Stimulated activated naive CD8-positive, alpha-beta T cell treated with anti-CD3 and anti-CD28 coated beads, Interleukin-15, Interleukin-2, amounts not matched to agents 100 ng/mL and 50 ng/mL, for 24 hours (primary cell): ENCODE results near the gene GTF2F2.

ENCODE experiments used
- H3K27ac Mint-ChIP-seq: one replicate; pipeline ENCODE4 v1.8.0; 2021; ENCODE audit warnings: mild to moderate bottlenecking, mixed read lengths
- H3K27me3 Mint-ChIP-seq: one replicate; pipeline ENCODE4 v1.8.0; 2021; ENCODE audit warnings: mixed read lengths
- H3K36me3 Mint-ChIP-seq: one replicate; pipeline ENCODE4 v1.8.0; 2021; ENCODE audit warnings: low read depth, mixed read lengths
- H3K4me1 Mint-ChIP-seq: one replicate; pipeline ENCODE4 v1.8.0; 2021; ENCODE audit warnings: low read depth, mixed read lengths
- H3K4me3 Mint-ChIP-seq: one replicate; pipeline ENCODE4 v1.8.0; 2021; ENCODE audit warnings: mild to moderate bottlenecking, mixed read lengths
- H3K9me3 Mint-ChIP-seq: one replicate; pipeline ENCODE4 v1.8.0; 2021; ENCODE audit warnings: mixed read lengths

Gene GTF2F2

DNA sequence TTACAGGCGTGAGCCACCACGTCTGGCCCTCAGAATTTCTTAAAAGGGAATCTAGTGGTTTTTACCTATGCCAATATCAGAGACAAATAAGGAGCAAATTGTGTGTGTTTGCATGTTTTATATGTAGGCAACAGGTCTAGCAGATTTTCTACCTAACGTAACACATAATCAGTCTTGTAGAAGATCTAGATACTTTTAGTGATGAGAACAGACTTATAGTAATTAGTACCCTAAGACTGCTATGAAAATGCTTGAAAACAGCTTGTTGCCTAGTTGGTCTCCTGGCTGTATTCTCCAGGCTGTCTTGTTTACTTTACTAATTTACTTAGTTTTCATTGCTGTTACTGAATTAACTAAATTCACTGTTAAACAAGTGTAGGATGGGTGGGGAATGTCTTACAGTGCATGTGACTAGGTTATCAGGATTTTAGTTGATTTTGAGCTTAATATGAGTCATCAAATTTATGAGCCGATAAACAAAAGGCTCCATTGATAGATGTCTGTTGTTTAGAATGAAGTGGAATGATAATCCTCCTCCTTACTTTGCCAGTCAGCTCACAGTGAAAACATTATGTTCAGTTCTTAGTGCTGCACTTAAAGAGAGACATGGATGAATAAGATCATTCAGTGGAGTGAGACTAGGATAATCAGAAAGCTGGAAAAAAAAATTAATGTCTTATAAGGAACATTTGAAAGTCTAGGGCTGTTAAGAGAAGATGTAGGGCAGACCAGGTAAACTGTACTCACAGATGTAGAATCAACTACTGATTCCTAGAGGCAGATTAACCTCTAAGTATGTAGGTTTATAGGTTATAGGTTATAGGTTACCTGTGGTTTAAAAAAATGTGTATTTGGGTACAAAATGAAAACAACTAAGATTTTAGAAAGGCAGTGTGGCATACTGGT lies 22.4 kb downstream of the GTF2F2 start:
- Mint-ChIP-seq H3K36me3 (peaks cover 33% of the 10 kb centered on the region), H3K9me3 (no peaks in the 10 kb centered on the region), H3K27ac (no peak overlapping the region), H3K27me3 (no peaks in the 10 kb centered on the region), H3K4me1 (peaks cover 26% of the 10 kb centered on the region), H3K4me3 (no peak overlapping the region)

DNA sequence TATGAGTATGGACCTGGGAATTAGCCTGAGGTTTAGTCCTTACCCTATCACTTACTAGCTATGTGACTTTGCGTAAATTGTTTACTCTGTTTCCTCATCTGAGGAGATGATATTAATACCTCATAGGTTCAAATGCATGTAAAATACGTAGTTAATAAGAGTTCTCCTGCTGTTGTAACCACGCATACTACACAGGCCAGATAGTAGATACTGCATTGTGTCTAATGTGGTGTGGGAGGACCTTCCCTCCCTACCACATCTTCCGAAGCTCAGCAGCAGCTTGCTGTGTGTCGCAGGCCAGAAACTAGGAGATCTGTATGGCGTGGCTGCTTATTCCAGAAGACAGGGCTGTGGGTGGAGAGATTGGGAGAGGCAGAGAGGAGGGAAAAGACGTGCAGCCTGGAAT lies 23.0 kb downstream of the GTF2F2 start:
- no peak overlapping the region for H3K4me3 Mint-ChIP-seq
- H3K27ac Mint-ChIP-seq: no peak overlapping the region
- peaks cover 26% of the 10 kb centered on the region for H3K4me1 Mint-ChIP-seq
- H3K9me3 Mint-ChIP-seq: no peaks in the 10 kb centered on the region
- peaks cover 29% of the 10 kb centered on the region for H3K36me3 Mint-ChIP-seq
- H3K27me3 Mint-ChIP-seq: no peaks in the 10 kb centered on the region

DNA sequence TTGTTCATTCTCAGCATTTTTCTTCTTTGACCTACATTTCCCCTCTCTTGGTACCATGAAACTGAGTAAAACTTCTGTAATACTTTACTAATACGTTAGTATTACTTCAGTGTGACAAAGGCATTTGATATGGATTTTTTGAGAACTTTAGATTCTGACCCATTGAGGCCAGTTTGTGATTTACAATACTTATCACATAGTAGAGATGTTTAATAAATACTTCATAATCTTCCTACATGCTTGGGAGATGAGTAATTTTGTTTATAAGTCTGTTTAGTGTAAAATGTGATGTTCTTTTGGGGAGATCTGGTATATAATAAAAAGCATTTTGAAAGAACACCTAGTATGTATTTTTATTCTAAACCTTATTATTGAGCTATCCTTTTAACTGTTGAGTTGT lies 29.7 kb downstream of the GTF2F2 start:
- H3K27ac Mint-ChIP-seq: no peak overlapping the region
- H3K27me3 Mint-ChIP-seq: no peaks in the 10 kb centered on the region
- no peak overlapping the region for H3K4me3 Mint-ChIP-seq
- no peaks in the 10 kb centered on the region for H3K9me3 Mint-ChIP-seq
- peaks cover 19% of the 10 kb centered on the region for H3K4me1 Mint-ChIP-seq
- peaks cover 32% of the 10 kb centered on the region for H3K36me3 Mint-ChIP-seq

DNA sequence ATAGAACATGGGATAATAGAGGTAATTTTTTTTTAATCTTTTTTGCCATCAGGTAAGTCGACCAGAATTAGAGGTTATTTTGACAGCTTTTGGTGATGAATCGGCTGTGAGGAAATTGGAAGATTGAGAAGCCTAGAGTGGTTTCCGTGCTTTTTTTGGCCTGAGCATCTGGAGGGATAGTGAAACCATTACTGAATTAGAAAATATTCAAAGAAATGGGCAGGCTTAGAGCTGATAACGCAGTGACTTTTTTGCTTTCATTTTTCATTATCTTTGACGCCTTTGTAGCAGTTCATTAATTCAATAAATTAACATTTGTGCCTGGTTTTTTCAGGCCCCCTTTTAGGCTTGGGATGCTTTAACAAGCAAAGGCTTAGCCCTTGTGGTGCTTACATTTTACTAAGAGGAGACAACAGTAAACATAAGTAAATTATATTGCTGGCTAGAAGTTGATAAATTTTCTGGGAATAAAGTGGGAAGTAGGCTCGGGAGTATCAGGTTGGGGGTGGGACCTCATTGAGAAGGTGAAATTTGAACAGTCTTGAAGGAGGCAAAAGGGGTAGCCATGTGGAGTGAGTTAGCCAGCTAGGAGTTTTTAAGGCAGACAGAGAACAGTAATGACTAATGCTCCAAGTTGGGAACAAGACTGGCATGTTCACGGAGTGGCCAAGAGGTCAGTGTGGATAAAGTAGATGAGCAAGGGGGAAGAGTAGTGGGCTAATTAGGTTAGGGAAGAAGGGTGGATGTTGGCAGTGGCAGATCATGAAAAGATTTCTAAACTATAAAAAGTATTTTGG lies 36.5 kb downstream of the GTF2F2 start:
- peaks cover 9% of the 10 kb centered on the region for H3K4me1 Mint-ChIP-seq
- H3K27ac Mint-ChIP-seq: no peak overlapping the region
- no peaks in the 10 kb centered on the region for H3K27me3 Mint-ChIP-seq
- H3K9me3 Mint-ChIP-seq: peaks cover 17% of the 10 kb centered on the region
- peaks cover 77% of the 10 kb centered on the region for H3K36me3 Mint-ChIP-seq
- no peak overlapping the region for H3K4me3 Mint-ChIP-seq

DNA sequence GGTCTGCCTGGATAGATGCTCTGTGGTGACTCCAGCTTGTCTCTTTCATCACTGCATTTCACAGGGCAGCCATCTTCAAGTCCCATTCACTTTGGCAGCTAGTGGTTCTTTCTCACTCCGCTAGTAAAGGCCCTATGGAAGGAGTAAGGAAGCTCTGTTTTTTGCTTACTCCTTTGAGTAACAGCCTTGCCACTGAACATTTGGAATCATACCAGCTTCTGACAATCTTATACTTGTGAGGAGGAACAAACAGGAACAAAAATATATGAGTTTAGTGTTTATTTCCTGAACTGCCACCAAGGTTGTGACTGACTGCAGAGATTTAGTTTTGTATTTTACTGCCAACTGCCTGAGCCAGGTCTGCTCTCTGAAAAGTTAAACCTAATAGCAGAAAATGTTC lies 41.9 kb downstream of the GTF2F2 start:
- peak overlapping the region; percentile 28 for H3K27ac Mint-ChIP-seq
- H3K4me3 Mint-ChIP-seq: no peak overlapping the region
- peaks cover 12% of the 10 kb centered on the region for H3K9me3 Mint-ChIP-seq
- H3K36me3 Mint-ChIP-seq: peaks cover 63% of the 10 kb centered on the region
- H3K4me1 Mint-ChIP-seq: peaks cover 19% of the 10 kb centered on the region
- no peaks in the 10 kb centered on the region for H3K27me3 Mint-ChIP-seq

DNA sequence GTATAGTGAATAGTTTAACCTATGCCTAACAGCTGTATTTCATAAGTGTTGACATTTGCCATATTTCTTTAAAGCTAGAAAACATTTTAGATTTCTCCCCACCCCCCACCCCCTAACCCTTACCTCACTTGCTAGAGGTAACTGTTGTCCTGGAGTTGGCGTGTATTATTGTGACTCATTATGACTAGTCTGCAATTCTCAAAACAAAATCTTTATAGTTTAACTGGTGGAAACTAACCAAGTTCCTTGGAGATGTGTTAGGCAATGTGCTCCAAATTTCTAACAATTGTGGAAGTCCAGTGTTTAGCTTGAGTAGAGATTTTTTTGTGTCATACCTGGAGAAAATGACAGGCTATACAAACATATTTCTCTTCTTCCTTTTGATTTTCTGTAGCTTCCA lies 42.5 kb downstream of the GTF2F2 start:
- Mint-ChIP-seq H3K36me3 (peaks cover 59% of the 10 kb centered on the region), H3K9me3 (peaks cover 9% of the 10 kb centered on the region), H3K27ac (peak overlapping the region; percentile 28), H3K27me3 (no peaks in the 10 kb centered on the region), H3K4me3 (no peak overlapping the region), H3K4me1 (peaks cover 18% of the 10 kb centered on the region)

DNA sequence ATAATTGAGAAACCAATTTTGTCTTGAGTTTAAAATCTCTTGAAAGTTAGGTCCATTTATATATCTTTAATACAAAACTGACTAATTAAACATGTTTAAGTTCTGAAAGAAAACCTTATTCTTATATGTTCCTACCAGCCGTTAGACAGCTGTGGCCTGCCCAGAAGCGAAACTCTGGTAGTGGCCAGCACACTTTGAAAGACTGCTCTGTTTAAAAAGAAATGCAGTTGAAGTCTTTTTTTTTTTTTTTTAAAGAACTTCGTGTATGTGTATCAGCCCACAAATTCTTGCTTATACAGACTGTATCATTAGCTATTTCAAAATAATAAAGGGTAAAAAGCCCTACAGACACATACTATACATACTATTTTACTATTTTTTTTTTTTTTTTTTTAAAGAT lies 46.5 kb downstream of the GTF2F2 start:
- peaks cover 49% of the 10 kb centered on the region for H3K36me3 Mint-ChIP-seq
- no peak overlapping the region for H3K27ac Mint-ChIP-seq
- H3K4me1 Mint-ChIP-seq: peaks cover 14% of the 10 kb centered on the region
- no peaks in the 10 kb centered on the region for H3K27me3 Mint-ChIP-seq
- peaks cover 3% of the 10 kb centered on the region for H3K9me3 Mint-ChIP-seq
- no peak overlapping the region for H3K4me3 Mint-ChIP-seq

DNA sequence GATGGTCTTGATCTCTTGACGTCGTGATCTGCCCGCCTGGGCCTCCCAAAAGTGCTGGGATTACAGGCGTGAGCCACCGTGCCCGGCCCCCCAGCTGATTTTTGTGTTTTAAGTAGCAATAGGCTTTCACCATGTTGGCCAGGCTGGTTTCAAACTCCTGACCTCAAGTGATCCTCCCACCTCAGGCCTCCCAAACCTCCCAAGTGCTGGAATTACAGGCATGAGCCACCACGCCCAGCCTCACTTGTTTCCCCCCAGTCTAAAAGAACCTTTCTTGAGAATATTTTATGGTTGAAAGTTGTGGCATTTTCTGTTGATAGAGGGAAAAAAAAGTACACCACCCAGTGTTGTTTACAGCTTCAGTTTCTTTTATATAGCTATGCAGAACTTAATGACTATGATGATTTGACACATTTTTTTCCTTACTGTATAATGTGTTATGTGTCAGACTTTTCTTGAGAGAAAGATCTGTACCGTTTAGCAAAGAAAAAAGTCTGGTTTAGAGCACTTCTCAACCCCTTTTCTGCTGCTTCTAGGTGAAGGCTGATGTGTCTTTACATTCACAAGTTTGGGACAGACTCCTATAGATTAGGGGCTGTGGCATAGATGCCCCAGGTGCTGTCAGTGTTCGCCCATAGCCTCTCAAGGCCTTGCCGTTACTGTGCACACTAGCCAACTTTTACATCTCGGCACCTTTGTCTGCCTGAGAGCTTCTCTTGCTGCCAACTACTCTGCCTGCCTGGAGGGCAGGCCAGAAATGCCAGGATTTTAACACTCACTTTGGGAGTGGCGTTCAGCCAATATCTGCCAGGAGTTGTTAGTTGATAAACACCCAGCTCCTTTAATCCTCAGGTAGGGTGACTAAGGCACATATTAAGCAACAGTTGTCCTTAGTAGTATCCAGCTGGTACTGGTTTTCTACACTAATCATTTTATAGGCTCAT lies 47.6 kb downstream of the GTF2F2 start:
- no peak overlapping the region for H3K4me3 Mint-ChIP-seq
- H3K27me3 Mint-ChIP-seq: no peaks in the 10 kb centered on the region
- H3K27ac Mint-ChIP-seq: no peak overlapping the region
- H3K36me3 Mint-ChIP-seq: peaks cover 54% of the 10 kb centered on the region
- peaks cover 3% of the 10 kb centered on the region for H3K9me3 Mint-ChIP-seq
- H3K4me1 Mint-ChIP-seq: peaks cover 11% of the 10 kb centered on the region

DNA sequence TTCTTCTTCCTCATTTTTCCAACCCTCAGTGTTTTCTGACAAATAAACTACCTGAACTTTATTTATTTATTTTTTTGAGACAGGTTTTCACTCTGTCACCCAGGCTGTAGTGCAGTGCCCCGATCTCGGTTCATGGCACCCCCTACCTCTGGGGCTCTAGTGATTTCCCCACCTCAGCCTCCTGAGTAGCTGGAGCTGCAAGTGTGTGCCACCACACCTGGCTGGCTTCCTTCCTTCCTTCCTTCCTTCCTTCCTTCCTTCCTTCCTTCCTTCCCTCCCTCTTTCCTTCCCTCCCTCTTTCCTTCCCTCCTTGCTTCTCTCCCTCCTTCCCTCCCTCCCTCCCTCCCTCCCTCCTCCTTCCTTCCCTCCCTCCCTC lies 48.2 kb downstream of the GTF2F2 start:
- H3K9me3 Mint-ChIP-seq: peaks cover 3% of the 10 kb centered on the region
- H3K4me3 Mint-ChIP-seq: no peak overlapping the region
- no peak overlapping the region for H3K27ac Mint-ChIP-seq
- no peaks in the 10 kb centered on the region for H3K27me3 Mint-ChIP-seq
- peaks cover 11% of the 10 kb centered on the region for H3K4me1 Mint-ChIP-seq
- peaks cover 59% of the 10 kb centered on the region for H3K36me3 Mint-ChIP-seq

DNA sequence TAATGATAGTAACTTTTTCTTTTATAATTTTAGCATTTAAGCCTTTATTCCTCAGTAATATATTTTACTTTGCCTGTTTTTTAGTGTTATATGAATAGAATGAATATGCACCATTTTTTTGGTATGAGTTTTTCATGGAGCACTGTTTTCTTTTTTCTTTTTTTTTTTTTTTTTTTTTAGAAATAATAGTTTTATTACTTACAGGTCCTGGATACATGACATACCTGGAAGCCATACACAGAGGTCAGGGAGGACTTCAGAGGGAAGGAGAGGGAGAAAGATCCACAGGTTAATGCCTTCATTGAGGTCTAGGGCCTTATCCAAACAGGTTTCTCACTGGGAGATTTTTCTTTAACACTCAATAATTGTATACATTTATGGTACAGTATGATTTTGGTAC lies 54.2 kb downstream of the GTF2F2 start:
- Mint-ChIP-seq H3K4me3 (no peak overlapping the region), H3K9me3 (peaks cover 3% of the 10 kb centered on the region), H3K27me3 (no peaks in the 10 kb centered on the region), H3K36me3 (peaks cover 81% of the 10 kb centered on the region), H3K4me1 (peaks cover 33% of the 10 kb centered on the region), H3K27ac (no peak overlapping the region)

DNA sequence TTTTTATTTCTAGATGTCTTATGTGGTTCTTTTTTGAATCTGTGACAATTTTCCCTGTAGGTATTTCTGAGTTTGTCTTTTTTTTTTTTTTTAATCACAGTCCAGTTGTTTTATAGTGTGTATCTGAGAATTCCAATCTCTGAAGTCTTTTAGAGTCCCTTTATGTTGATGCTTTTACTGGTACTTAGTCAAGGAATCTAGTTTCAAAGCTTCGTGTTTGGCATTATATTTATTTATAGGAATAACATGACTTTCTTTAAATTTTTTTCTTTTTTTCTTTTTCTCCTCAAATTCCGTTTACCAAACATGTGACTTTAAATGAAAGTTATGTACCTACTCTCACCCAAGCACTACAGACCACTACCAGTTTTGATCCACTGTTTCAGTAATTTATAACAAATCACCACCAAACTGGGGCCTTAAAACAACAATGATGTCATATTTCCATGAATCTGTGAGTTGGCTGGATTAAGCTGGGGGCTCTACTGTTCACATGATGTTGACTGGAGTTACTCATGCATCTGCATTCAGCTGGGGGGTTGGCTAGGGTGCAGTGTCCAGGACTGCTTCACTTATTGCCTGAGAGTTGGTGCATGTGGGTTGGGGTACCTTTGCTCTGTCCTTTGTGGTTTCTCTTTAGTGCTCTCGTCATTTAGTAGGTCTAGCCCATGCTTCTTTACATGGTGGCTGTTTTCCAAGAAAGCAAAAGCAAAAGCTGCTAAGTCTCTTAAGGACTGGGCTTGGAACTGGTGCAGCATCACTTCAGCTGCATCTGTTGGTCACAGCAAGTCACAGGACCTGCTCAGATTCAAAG lies 58.2 kb downstream of the GTF2F2 start:
- peak overlapping the region; percentile 0 for H3K27ac Mint-ChIP-seq
- H3K4me3 Mint-ChIP-seq: no peak overlapping the region
- no peaks in the 10 kb centered on the region for H3K27me3 Mint-ChIP-seq
- H3K9me3 Mint-ChIP-seq: no peaks in the 10 kb centered on the region
- H3K36me3 Mint-ChIP-seq: peaks cover 63% of the 10 kb centered on the region
- peaks cover 33% of the 10 kb centered on the region for H3K4me1 Mint-ChIP-seq

DNA sequence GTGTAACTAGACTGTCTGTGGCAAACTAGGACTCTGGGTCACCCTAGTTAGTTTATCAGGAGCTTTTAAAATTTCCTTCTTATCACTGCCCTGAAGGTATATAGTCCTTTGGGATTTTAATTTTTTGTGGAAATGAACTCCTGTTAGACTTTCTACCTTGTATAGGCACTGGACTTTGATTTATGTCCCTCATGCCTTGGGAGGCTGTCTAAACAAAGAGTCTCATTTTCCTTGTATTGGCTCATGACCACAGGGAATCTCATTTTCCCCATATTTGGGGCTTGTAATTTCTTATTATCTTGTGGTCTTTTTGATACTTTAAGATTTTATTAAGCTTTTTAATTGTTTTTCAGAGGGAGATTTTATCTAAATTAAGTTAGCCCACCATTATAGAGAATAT lies 59.1 kb downstream of the GTF2F2 start:
- Mint-ChIP-seq H3K36me3 (peaks cover 65% of the 10 kb centered on the region), H3K27me3 (no peaks in the 10 kb centered on the region), H3K27ac (no peak overlapping the region), H3K9me3 (no peaks in the 10 kb centered on the region), H3K4me3 (no peak overlapping the region), H3K4me1 (peaks cover 39% of the 10 kb centered on the region)

DNA sequence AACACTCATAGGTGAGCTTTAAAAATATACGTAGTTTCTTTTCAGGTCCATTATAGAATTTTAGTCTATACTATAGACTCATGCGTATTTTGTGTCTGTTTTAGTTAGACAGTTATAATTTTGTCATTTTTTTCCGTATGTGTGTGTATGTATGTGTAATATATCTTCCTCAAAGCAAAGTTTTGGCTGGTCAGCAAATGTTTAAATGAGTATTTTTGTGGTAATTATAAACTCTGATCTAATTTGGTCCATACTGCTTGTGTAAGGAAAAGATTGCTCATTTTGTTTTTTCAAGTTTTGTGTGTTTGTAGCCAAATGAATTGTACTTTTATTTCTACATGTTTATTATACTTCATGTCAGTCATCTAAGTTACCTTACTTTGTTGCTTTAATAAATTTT lies 60.0 kb downstream of the GTF2F2 start:
- H3K36me3 Mint-ChIP-seq: peaks cover 58% of the 10 kb centered on the region
- no peaks in the 10 kb centered on the region for H3K27me3 Mint-ChIP-seq
- no peak overlapping the region for H3K4me3 Mint-ChIP-seq
- no peaks in the 10 kb centered on the region for H3K9me3 Mint-ChIP-seq
- peaks cover 40% of the 10 kb centered on the region for H3K4me1 Mint-ChIP-seq
- peak overlapping the region; percentile 36 for H3K27ac Mint-ChIP-seq
